Peyer's patch (tissue), 4 donors: ENCODE data around the gene BCLAF1. TPM values are rescaled to one million over a fixed set of nuclear protein-coding genes. Genes with fewer than 3 reads are reported as not detected.

ENCODE experiments used
- DNase-seq, 3 donors: peaks; one replicate each; pipeline ENCODE4 v3.0.0-alpha.2; 2017 to 2019
- H3K27ac ChIP-seq, 4 donors: fragments of 200-600 bp; sonication (generic); one replicate each; pipeline ENCODE4 v1.5.1; 2016 to 2019
- H3K27me3 ChIP-seq, 2 donors: fragments of 200-600 bp; sonication (generic); one replicate each; pipeline ENCODE4 v1.5.1; 2019
- H3K36me3 ChIP-seq, 3 donors: fragments of 200-600 bp; sonication (generic); one replicate each; pipeline ENCODE4 v1.5.1; 2016 to 2019
- H3K4me1 ChIP-seq, 4 donors: fragments of 200-600 bp; sonication (generic); one replicate each; pipeline ENCODE4 v1.5.1; 2016 to 2019
- H3K4me3 ChIP-seq, 4 donors: fragments of 200-600 bp; sonication (generic); 1 replicate in 3 of 4; 2 replicates in 1 of 4; pipeline ENCODE4 v1.5.1; 2016 to 2019; ENCODE audit warnings: mild to moderate bottlenecking in 1 of 4
- H3K9me3 ChIP-seq, 4 donors: fragments of 200-600 bp; sonication (generic); one replicate each; pipeline ENCODE4 v1.5.1; 2016 to 2019; ENCODE audit warnings: mild to moderate bottlenecking in 1 of 4
- POLR2A ChIP-seq, 2 donors: fragments of 450-650 bp; IDR thresholded peaks; one replicate each; pipeline ENCODE4 v1.5.1; 2017; ENCODE audit warnings: antibody characterized with exemption in 2 of 2, mild to moderate bottlenecking in 2 of 2, moderate library complexity in 2 of 2
- total RNA-seq, 4 donors: library from RNA; depleted of rRNA; stranded (reverse); fragments of >200 nt; gene quantifications; one replicate each; pipeline ENCODE4 v1.1.0, GENCODE V29; 2016
- TF ChIP-seq, protein P1 (sequence below), 6 experiments: fragments of 450-650 bp in 4 of 6; fragments of 200-600 bp in 2 of 6; sonication (generic) in 1 of 6; IDR thresholded peaks; one replicate each; pipeline ENCODE4 v1.5.1; 2017 to 2019; ENCODE audit warnings: antibody characterized with exemption in 6 of 6, mild to moderate bottlenecking in 3 of 6, moderate library complexity in 1 of 6

BCLAF1 gene
- total RNA-seq, 4 donors from 2014 or later: 110 to 639 (median 135) TPM

DNA sequence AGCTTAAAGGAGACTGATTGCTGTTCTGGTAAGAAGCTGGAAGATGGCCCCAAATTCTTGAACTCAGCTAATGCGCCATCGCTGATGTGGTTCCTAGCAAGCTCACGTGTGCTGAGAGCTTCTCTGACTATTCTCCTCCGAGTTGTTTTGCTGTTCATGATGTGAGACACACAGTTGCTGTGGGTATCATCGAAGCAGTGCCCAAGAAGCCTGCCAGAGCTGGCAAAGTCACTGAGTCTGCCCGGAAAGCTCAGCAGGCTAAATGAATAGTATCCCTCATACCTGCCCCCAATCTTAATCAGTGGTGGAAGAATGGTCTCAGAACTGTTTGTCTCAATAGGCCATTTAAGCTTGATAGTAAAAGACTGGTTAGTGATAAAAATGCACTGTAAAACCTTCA, 28.3 kb upstream of the BCLAF1 start:
- TF ChIP-seq, protein P1, sequence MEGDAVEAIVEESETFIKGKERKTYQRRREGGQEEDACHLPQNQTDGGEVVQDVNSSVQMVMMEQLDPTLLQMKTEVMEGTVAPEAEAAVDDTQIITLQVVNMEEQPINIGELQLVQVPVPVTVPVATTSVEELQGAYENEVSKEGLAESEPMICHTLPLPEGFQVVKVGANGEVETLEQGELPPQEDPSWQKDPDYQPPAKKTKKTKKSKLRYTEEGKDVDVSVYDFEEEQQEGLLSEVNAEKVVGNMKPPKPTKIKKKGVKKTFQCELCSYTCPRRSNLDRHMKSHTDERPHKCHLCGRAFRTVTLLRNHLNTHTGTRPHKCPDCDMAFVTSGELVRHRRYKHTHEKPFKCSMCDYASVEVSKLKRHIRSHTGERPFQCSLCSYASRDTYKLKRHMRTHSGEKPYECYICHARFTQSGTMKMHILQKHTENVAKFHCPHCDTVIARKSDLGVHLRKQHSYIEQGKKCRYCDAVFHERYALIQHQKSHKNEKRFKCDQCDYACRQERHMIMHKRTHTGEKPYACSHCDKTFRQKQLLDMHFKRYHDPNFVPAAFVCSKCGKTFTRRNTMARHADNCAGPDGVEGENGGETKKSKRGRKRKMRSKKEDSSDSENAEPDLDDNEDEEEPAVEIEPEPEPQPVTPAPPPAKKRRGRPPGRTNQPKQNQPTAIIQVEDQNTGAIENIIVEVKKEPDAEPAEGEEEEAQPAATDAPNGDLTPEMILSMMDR (IDR thresholded peaks at IDR 0.05): no peak
- TF ChIP-seq POLR2A (IDR thresholded peaks at IDR 0.05): no peak
- no peaks in the 10 kb centered on the region for H3K36me3 ChIP-seq
- no peaks in the 10 kb centered on the region for H3K27me3 ChIP-seq
- DNase-seq: no peak
- no peaks in the 10 kb centered on the region for H3K9me3 ChIP-seq
- no peak overlapping the region for H3K27ac ChIP-seq
- no peaks in the 10 kb centered on the region for H3K4me1 ChIP-seq
- no peak overlapping the region for H3K4me3 ChIP-seq

DNA sequence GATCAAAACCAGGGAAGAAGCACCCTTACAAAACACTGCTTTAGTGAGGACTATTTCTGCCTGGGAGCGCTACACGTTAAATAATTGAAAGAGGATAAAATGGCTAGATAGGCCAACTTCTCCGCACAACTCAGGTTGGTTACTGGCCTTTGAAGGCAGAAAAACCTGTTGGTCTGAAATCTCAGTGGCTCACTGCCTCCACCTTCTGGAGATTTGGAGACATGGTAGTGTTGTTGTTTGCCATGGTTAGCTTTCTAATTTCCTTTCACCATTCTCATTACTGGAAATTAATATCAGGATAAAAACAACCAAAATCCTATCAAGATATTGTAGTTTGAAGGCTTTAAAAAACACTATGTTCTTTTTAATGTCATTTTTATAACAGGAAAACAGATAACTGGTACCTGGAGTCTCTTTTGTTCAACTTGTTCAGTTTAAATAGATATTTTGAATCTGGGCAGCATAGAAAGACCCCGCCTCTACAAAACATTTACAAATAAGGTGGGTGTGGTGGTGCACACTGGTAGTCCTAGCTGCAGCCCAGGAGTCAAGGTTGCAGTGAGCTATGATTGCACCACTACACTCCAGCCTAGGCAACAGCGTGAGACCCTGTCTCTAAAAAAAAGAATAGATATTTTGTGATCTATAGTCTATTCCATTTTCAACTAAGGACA, 27.5 kb upstream of the BCLAF1 start:
- TF ChIP-seq, protein P1 (IDR thresholded peaks at IDR 0.05): peak; percentile 58 to 90 (median 80)
- TF ChIP-seq POLR2A (IDR thresholded peaks at IDR 0.05): no peak
- no peaks in the 10 kb centered on the region for H3K27me3 ChIP-seq

DNA sequence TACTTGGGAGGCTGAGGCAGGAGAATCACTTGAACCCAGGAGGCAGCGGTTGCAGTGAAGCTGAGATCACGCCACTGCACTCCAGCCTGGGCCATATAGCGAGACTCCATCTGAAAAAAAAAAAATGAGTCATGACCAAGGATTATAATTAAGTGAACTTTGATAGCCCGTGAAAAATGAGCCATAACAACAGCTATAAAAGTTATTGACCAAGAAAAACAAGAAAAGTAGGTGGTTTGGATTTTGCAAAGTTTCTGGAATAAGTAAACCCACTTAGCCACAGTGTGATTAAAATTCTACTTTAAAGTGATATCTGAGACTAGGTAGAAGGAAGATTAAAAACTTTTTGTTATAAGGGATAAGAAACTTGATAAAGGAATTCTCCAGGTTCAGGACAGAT, 25.9 kb upstream of the BCLAF1 start:
- H3K36me3 ChIP-seq: no peaks in the 10 kb centered on the region
- no peak for DNase-seq
- H3K27me3 ChIP-seq: no peaks in the 10 kb centered on the region
- H3K4me3 ChIP-seq: no peak overlapping the region
- TF ChIP-seq, protein P1 (IDR thresholded peaks at IDR 0.05): no peak
- no peak for TF ChIP-seq POLR2A (IDR thresholded peaks at IDR 0.05)
- no peaks in the 10 kb centered on the region for H3K4me1 ChIP-seq
- no peak overlapping the region for H3K27ac ChIP-seq
- H3K9me3 ChIP-seq: no peaks in the 10 kb centered on the region

More for the DNA sequence above, 27.5 kb upstream of the BCLAF1 start:
- Histone ChIP-seq H3K27ac (no peak overlapping the region), H3K4me3 (no peak overlapping the region), H3K36me3 (no peaks in the 10 kb centered on the region), H3K4me1 (no peaks in the 10 kb centered on the region), H3K9me3 (no peaks in the 10 kb centered on the region)
- DNase-seq: peak in 1 of 3 donors; percentile 73

DNA sequence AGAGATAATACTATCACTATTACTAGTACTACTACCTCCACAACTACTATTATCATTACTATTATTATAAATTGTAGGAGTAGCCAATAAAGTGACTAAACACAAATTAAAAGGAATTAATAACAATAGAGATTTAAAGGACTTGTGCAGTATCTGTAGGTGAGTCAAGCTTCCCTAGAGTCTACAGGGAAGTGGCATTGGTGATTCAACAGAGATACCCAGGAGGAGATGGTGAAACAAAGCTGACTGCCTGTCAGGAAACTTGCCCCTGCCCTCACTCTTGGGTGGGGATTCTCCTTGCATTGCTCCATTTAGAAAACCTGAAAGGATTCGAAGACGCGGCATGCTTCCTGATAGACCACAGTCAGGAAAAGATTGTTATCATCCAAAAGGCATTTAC, 23.3 kb upstream of the BCLAF1 start:
- no peak for DNase-seq
- no peak for TF ChIP-seq POLR2A (IDR thresholded peaks at IDR 0.05)
- TF ChIP-seq, protein P1 (IDR thresholded peaks at IDR 0.05): no peak
- Histone ChIP-seq H3K9me3 (no peaks in the 10 kb centered on the region), H3K36me3 (no peaks in the 10 kb centered on the region), H3K27ac (no peak overlapping the region), H3K4me1 (no peaks in the 10 kb centered on the region), H3K27me3 (no peaks in the 10 kb centered on the region), H3K4me3 (no peak overlapping the region)

DNA sequence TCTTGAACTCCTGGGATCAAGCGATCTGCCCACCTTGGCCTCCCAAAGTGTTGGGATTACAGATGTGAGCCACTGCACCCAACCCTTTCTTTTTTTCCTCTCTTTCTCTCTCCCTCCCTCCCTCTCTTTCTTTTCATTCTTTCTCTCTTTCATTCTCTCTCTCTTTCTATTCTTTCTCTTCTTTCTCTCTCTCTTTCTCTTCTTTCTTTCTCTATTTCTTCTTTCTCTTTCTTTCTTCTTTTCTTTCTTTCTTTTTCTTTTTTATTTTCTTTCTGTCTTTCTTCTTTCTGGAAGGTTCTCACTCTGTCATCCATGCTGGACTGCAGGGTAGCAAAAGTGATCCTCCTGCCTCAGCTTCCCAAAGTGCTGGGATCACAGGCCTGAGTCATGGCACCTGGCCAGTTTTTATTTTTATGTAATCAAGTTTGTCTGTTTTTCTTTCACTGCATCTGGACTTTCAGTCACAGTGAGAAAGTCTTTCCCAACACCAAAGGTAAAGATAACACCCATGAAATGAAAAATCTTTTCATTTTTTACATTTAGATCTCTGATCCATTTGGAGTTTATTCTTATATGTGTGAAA, 20.2 kb upstream of the BCLAF1 start:
- no peak for DNase-seq
- H3K36me3 ChIP-seq: no peaks in the 10 kb centered on the region
- TF ChIP-seq, protein P1 (IDR thresholded peaks at IDR 0.05): no peak
- no peak for TF ChIP-seq POLR2A (IDR thresholded peaks at IDR 0.05)
- no peak overlapping the region for H3K4me3 ChIP-seq
- no peaks in the 10 kb centered on the region for H3K27me3 ChIP-seq
- H3K9me3 ChIP-seq: no peaks in the 10 kb centered on the region
- no peak overlapping the region for H3K27ac ChIP-seq
- H3K4me1 ChIP-seq: no peaks in the 10 kb centered on the region
